HepG2 (cell line): ENCODE data around the gene ARSB. TPM values are rescaled to one million over a fixed set of nuclear protein-coding genes. Genes with fewer than 3 reads are reported as not detected.

Experiments
- ATF2 ChIP-seq: sonication (generic); formaldehyde crosslinking; IDR thresholded peaks from 2 replicates; pipeline ENCODE4 v1.4.0; 2020; ENCODE audit warnings: missing genetic modification reagents
- BCL6 ChIP-seq: IDR thresholded peaks from 2 replicates; pipeline ENCODE4 v1.6.1; 2016; ENCODE audit warnings: missing genetic modification reagents, missing compliant biosample characterization
- FOXA3 ChIP-seq: IDR thresholded peaks from 2 replicates; pipeline ENCODE4 v1.6.1; 2016; ENCODE audit warnings: missing genetic modification reagents, missing compliant biosample characterization
- FOXK2 ChIP-seq: fragments of 450-650 bp; IDR thresholded peaks from 2 replicates; pipeline ENCODE4 v1.6.1; 2016
- GATAD2A ChIP-seq: IDR thresholded peaks from 2 replicates; pipeline ENCODE4 v1.6.1; 2016
- HNRNPL ChIP-seq: fragments of 200-400 bp; formaldehyde crosslinking; IDR thresholded peaks from 2 replicates; pipeline ENCODE4 v1.6.1; 2017; ENCODE audit warnings: mild to moderate bottlenecking, low read depth, low read length
- KDM5A ChIP-seq: fragments of 200-600 bp; sonication (generic); IDR thresholded peaks from 2 replicates; pipeline ENCODE4 v1.7.0; 2018; ENCODE audit warnings: antibody characterized with exemption, mild to moderate bottlenecking, low read length, borderline replicate concordance
- NBN ChIP-seq: fragments of 450-650 bp; conservative IDR thresholded peaks from 2 replicates; pipeline ENCODE4 v1.6.1; 2017
- NFIB ChIP-seq: sonication (generic); formaldehyde crosslinking; IDR thresholded peaks from 2 replicates; pipeline ENCODE4 v1.9.0; 2021; ENCODE audit warnings: missing genetic modification reagents, mild to moderate bottlenecking, borderline replicate concordance
- PAXIP1 ChIP-seq: sonication (generic); formaldehyde crosslinking; conservative IDR thresholded peaks from 2 replicates; pipeline ENCODE4 v1.4.0; 2020; ENCODE audit warnings: mild to moderate bottlenecking, missing genetic modification reagents, moderate library complexity
- PHF21A ChIP-seq: sonication (generic); formaldehyde crosslinking; IDR thresholded peaks from 2 replicates; pipeline ENCODE4 v1.5.0; 2020; ENCODE audit warnings: mild to moderate bottlenecking, missing genetic modification reagents
- PLRG1 ChIP-seq: fragments of 450-650 bp; conservative IDR thresholded peaks from 2 replicates; pipeline ENCODE4 v1.6.1; 2016
- TBL1XR1 ChIP-seq: fragments of 150-350 bp; IDR thresholded peaks from 2 replicates; pipeline ENCODE4 v1.6.1; 2014; ENCODE audit warnings: borderline replicate concordance, low read length; ENCODE audit not compliant: partially characterized antibody
- TERF1 ChIP-seq: sonication (generic); formaldehyde crosslinking; IDR thresholded peaks from 2 replicates; pipeline ENCODE4 v1.8.0; 2022; ENCODE audit warnings: mild to moderate bottlenecking, missing genetic modification reagents, moderate library complexity
- YY1 ChIP-seq: IDR thresholded peaks from 2 replicates; pipeline ENCODE4 v1.6.1; 2011; ENCODE audit warnings: low read length, low read depth, moderate library complexity, mild to moderate bottlenecking; ENCODE audit not compliant: insufficient read depth, insufficient replicate concordance
- ZNF12 ChIP-seq: sonication (generic); formaldehyde crosslinking; IDR thresholded peaks from 2 replicates; pipeline ENCODE4 v1.5.0; 2020; ENCODE audit warnings: missing genetic modification reagents
- ZNF34 ChIP-seq: sonication (generic); formaldehyde crosslinking; IDR thresholded peaks from 2 replicates; pipeline ENCODE4 v1.4.0; 2020; ENCODE audit warnings: mild to moderate bottlenecking, missing genetic modification reagents, borderline replicate concordance
- ZNF431 ChIP-seq: sonication (generic); formaldehyde crosslinking; IDR thresholded peaks from 2 replicates; pipeline ENCODE4 v1.9.0; 2022; ENCODE audit warnings: missing genetic modification reagents, low read depth, mild to moderate bottlenecking, borderline replicate concordance
- ZNF652 ChIP-seq: IDR thresholded peaks from 2 replicates; pipeline ENCODE4 v1.6.1; 2016; ENCODE audit warnings: low read depth, borderline replicate concordance
- ZNF710 ChIP-seq: sonication (generic); formaldehyde crosslinking; IDR thresholded peaks from 2 replicates; pipeline ENCODE4 v1.5.0; 2020; ENCODE audit warnings: mild to moderate bottlenecking, missing genetic modification reagents, borderline replicate concordance
- ZNF784 ChIP-seq: sonication (generic); formaldehyde crosslinking; IDR thresholded peaks from 2 replicates; pipeline ENCODE4 v1.5.1; 2020; ENCODE audit warnings: missing genetic modification reagents, mild to moderate bottlenecking, borderline replicate concordance
- ZSCAN25 ChIP-seq: sonication (generic); formaldehyde crosslinking; IDR thresholded peaks from 2 replicates; pipeline ENCODE4 v1.8.0; 2022; ENCODE audit warnings: mild to moderate bottlenecking, missing genetic modification reagents
- ZSCAN9 ChIP-seq: IDR thresholded peaks from 2 replicates; pipeline ENCODE4 v1.6.1; 2016; ENCODE audit warnings: borderline replicate concordance
- polyA plus RNA-seq, 8 experiments: library from polyadenylated mRNA; depleted of rRNA in 3 of 8; stranded (reverse) in 7 of 8; unstranded in 1 of 8; fragments of >200 nt; fragmentation: Illumina TruSeq in 4 of 8; extraction: Trizol in 4 of 8; gene quantifications; 2 replicates each; pipeline versions ENCODE4 v1.2.1 to v1.2.3, GENCODE V29; 2011 to 2016; ENCODE audit warnings: low read depth in 4 of 8, missing spikeins in 1 of 8, mixed read lengths in 1 of 8; ENCODE audit not compliant: insufficient read depth in 1 of 8
- total RNA-seq, 5 experiments: library from RNA; depleted of rRNA; stranded (reverse); fragments of >200 nt; fragmentation: Illumina TruSeq; extraction: Trizol; gene quantifications; 2 replicates each; pipeline ENCODE4 v1.2.3, GENCODE V29; 2016; ENCODE audit warnings: low read depth in 1 of 5

ARSB gene
- total and polyA plus RNA-seq, 2 of the 13 experiments (the other 11 are each of a cell fraction or from before 2014, with no cell fraction given), result 52.6 to 66.4 TPM

GRCh38 chr5:79002374-79002773 is 17.3 kb upstream of the ARSB start (continued):
- TF ChIP-seq ZNF784 (no peak), ATF2 (0 out of 2 replicates have a peak, but pooled peaks have one; percentile 16), GATAD2A (peak; percentile 55; the same call in 1 of the 2 replicates), ZNF34 (CRISPR knock-in tag) (no peak), NBN (no peak), HNRNPL (no peak), KDM5A (no peak), YY1 (no peak), ZNF652 (no peak), PLRG1 (no peak), TBL1XR1 (no peak), ZNF12 (CRISPR knock-in tag) (no peak), ZNF710 (peak; percentile 95), ZNF431 (CRISPR knock-in tag) (no peak), BCL6 (CRISPR knock-in tag) (peak; percentile 69), FOXK2 (peak; percentile 28; the same call in 1 of the 2 replicates), TERF1 (CRISPR knock-in tag) (no peak), NFIB (CRISPR knock-in tag) (no peak), ZSCAN25 (CRISPR knock-in tag) (no peak), ZSCAN9 (no peak), FOXA3 (peak; percentile 48), PHF21A (CRISPR knock-in tag) (0 out of 2 replicates have a peak, but pooled peaks have one; percentile 42), PAXIP1 (CRISPR knock-in tag) (peak; percentile 65)
